GM18858 (cell line): ENCODE data around the gene ASIC2.

Experiments used
- ATAC-seq: cut with Tn5 transposase; IDR thresholded peaks from one replicate; pipeline ENCODE4 v1.9.1; 2021; ENCODE audit not compliant: unreplicated experiment

The ASIC2 gene

DNA sequence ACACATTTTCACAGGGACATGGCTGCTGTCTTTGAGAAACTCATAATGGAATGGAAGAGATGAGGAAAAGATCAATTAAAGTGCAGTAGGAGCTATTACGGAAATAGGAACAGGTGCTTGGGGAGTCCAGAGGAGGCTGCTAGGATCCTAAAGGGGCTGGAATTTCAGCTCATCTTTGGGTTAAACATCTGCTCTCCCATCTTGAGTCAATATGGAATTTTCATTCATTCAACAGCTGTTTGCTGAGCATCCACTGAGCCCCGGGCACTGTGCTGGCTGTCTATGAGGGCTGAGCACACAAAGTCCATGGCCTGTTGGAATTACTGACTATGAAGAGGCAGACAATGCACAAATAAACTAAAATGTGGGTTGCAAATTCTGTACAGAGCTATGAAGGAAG is 47.9 kb downstream of the ASIC2 start:
- no peak for ATAC-seq

GRCh38 chr17:33243732-33244131 is 49.4 kb downstream of the ASIC2 start:
- no peak for ATAC-seq

- no peak for ATAC-seq
Measured at GRCh38 chr17:33242375-33243124, 50.5 kb downstream of the ASIC2 start.

DNA sequence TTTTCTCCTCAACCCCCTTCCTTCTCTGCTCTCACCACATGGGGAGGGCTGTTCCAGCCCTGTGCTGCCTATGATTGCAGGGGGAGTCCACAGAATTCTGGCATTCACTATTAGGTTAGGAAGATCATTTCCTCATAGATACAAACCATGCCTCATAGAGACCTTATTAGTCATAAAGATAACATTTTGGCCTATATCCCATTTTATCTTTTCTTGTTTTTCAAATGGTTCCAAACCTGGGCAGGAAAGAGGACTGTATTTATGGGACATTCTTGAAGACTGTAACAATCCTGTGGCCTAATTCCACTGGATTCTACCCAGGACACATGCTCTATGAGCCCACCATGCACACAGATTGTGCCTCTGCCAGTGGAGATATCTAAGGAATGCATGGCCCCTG is 51.7 kb downstream of the ASIC2 start:
- ATAC-seq, result no peak

DNA sequence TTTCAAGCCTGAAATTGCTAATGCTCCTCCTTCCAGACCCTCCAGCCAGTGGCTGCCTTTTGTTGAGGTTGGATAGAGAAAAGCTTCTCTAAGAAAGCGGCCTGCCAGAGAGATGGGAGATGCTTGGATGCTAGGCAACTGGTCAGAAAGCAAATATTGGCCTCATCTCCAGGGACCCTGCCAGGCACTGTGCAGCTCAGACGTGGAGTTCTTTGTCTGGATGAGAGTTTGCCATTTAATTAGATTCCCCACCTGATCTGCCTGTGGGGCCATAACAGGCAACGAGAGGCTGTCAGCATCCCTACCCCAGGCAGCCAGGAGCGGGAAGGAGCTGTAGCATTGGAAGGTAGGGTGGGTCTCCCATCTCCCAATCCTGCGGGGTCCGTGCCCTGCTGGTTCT is 52.7 kb downstream of the ASIC2 start:
- no peak for ATAC-seq

GRCh38 chr17:33239702-33240101 is 53.4 kb downstream of the ASIC2 start:
- no peak for ATAC-seq

DNA sequence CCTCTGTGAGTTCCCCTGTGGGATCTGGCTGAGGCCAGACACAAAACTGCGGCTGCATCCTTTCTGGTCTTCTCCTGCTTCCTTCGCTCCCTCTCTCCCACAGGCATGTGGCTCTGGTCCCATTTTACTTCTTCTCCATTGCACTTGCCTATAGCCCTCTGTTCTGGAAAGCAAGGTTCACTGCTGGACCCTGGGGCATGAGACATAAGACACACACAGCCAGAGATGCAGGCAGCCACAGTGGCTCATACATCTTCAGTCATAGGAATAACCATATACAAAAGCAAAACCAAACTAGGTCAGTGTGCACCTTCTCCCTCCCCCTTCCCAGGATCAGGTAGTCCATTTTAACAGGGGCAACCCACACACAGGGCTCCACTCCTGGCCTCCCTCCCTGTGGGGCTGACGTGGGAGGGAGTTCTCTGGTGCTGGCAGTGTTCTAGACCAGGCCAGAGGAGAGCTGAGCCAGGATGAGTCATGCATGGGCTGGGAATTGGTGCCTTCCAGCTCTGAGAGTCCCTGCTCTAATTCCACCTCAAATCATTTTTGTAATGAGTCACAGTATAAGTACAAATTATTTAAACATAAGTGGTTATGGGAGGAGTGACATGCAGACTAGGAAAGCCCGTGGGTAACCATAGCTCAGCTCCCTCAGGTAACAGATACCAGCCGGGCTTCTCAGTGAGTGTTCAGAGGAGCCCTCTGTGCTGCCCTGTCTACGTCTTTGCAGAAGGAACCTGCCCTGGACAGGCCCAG is 58.0 kb downstream of the ASIC2 start:
- no peak for ATAC-seq

- no peak for ATAC-seq
Measured at GRCh38 chr17:33234233-33234632, 58.9 kb downstream of the ASIC2 start.

GRCh38 chr17:33233811-33234177 is 59.3 kb downstream of the ASIC2 start:
- no peak for ATAC-seq

GRCh38 chr17:33229499-33229898 is 63.6 kb downstream of the ASIC2 start:
- ATAC-seq, result no peak

DNA sequence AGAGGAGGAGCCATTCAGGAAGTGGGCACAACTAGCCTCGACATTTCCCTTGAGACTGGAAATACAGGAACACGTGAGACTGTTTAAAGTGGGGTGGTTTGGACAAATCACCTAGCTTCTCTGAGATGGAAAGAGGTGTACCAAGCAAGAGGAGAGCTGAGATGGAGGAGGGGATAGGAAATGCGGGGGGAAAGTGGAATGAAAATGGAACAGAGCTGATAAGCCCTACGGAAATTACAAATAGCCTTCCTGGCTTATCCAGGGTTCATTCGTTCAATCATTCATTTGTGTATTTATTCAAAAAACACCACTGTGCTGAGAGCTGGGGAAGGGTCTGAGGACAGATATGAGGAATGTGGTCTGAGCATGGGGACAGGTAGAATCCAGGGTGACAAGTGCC is 64.1 kb downstream of the ASIC2 start:
- no peak for ATAC-seq

- ATAC-seq, result no peak
Measured at GRCh38 chr17:33228548-33228947, 64.5 kb downstream of the ASIC2 start.

DNA sequence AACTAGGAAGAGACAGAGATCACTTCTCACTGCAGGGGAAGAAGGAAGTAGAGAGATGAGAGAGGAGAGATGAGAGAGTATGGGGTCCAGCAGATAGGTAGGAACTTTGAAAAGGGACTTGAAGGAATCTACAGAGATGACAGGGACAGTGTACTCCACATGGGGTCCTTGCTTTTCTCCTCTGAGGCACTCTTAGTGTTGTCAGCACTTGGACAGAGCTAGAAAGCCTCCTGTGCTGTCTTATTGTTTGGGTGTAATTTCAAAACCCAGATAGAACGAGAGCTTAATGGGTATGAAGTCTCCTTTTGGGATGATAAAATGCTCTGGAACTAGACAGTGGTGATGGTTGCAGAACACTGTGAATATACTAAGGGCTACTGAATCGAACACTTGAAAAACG is 65.2 kb downstream of the ASIC2 start:
- ATAC-seq, result no peak

GRCh38 chr17:33225994-33226393 is 67.1 kb downstream of the ASIC2 start:
- no peak for ATAC-seq

GRCh38 chr17:33225509-33225908 is 67.6 kb downstream of the ASIC2 start:
- ATAC-seq, result no peak

DNA sequence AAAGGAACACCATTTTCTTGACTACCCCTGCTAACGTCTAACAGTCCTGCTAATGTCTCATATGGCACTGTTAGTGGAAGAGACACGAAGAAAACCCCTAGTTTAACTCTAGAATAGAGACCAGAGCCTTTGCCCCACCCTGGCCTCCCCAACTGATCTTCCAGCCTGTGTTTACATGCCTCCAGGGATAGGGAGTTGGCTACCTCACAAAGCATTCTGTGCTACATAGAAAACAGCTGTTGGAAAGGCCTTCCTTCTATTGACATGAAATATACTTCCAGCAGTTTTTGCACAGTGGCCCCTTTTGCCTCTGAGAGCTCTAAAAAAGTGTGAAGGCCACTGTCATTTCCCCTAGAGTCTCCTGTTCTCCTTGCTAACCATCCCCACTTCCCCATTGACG is 73.1 kb downstream of the ASIC2 start:
- no peak for ATAC-seq

DNA sequence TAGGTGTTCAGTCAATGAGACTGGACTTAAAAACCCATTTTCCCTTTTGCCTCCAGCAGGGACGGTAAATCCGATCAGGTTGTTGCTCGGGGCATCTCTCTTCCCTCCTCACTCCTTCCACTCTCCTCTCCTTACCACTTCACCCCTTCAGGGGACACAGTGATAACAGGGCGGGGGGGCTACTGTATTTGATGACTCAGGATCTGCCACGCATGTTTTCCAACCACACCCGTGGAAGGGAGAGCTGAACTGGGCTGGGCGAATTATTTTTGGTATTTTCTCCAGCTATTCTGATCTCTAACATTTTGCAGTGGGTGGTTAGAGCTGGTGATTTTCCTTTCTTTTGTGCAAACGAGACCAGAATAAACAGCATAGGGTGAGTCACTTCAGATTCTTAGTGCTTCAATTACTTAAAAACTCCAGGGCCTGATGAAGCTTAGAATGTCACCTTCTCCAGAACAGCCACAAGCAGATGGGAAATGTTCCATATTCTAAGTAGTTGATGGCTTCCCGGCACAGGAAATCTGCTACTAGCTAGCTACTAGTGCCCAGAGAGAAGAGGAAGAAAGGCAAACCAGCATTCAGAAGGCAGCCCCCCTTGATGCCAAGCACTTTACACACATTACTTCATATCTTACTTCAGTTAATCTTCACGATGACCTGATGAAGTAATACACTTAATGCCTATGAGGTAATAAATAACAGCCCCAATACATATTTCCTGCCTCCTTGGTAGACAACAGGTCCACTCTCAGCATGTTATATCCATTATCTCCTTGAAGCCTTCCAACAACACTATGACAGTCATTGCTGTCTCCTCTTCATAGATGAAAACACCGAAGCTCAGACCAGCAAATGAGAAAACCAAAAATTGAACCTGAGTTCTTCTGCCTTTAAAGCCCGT is 74.1 kb downstream of the ASIC2 start:
- no peak for ATAC-seq

GRCh38 chr17:33217891-33218290 is 75.2 kb downstream of the ASIC2 start:
- no peak for ATAC-seq

DNA sequence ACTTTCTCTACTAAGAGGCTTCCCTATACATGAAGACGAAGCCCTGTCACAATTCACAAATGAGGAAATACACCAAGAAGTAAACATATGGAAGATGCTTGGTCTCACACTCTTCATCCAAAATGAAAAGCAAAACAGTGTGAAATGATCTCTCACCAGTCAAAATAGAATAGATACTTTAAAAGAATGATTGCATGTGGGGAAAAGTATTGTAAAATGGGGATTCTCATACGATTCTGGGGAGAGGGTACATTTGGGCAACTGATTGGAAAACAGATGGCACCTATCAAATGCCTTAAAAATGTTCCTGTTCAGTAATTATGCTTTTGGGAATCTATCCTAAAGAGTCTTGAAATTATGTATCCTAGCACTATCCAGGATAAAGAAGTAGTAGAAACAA is 78.1 kb downstream of the ASIC2 start:
- no peak for ATAC-seq

DNA sequence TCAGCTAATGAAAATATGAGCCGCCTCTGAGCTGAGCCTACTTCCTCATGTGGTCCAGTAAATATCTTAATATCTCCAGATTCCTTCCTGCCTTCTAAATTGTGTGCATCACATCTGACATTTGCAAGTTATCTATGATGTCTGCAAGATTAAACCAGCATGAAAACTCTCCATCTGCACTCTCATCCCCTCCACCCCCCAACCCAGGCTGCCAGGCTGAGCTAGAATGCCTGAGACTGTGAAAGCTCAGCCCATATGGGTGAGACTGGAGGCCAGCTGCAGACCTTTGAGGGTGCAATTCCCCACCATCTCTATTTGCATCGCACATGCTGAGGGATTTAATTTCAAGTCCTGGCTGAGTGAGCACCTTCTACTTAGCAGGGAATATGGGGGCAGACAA is 82.8 kb downstream of the ASIC2 start:
- no peak for ATAC-seq

- no peak for ATAC-seq
Measured at GRCh38 chr17:33209671-33210070, 83.4 kb downstream of the ASIC2 start.

GRCh38 chr17:33207231-33207630 is 85.9 kb downstream of the ASIC2 start:
- ATAC-seq, result no peak
